ENCODE measurements around the gene PNMA6E. TPM values are rescaled to one million over a fixed set of nuclear protein-coding genes. Genes with fewer than 3 reads are reported as not detected.

PNMA6E gene
- total and polyA plus RNA-seq, 2 experiments from 2014 or later, result not detected

DNA sequence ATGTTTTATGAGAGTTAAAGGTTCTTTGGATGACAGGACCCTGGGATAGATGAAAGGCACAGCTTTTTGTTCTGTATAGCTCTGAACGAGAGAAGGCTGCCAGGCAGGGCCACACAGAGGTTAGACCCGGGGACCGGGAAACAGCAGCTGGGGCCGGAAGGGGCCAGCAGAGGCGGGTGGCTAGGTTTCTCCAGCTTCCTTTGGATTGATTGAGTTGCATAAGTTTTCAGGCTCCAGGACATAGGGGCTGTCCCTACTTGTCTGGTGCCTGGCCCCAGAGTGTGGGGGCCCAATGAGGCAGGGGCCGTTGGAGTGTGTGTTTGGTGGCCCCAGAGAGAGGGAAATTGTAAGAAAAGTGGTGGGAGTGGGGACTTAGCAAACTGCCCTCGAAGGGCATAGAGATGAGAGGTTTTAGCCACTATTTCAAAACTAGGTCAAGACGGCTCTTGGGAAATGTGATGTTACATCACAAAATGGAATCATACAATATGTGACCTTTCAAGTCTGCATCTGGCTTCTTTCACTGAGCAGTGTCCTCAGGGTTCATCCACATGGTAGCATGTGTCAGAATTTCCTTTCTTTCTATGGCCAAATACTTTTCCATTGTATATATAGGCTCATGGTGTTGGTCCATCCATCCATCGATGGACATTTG lies 13.8 kb upstream of the PNMA6E start:
- Histone ChIP-seq H3K27ac (ENCODE audit: low read depth) (no peak overlapping the region), H3F3A (replicated peaks; ENCODE audit: low read depth) (no peaks in the 10 kb centered on the region), H3K27me3 (ENCODE audit: insufficient read depth) (peaks cover 19% of the 10 kb centered on the region; the same call in 1 of the 2 replicates), H3K4me2 (no peak overlapping the region), H3K9me2 (ENCODE audit: insufficient read depth) (no peaks in the 10 kb centered on the region), H3K36me3 (ENCODE audit: insufficient read depth) (no peaks in the 10 kb centered on the region), H3K79me2 (replicated peaks; ENCODE audit: insufficient read depth) (no peaks in the 10 kb centered on the region), H3K4me3 (no peak overlapping the region), H2AFZ (no peak overlapping the region), H3K4me1 (ENCODE audit: insufficient read depth) (no peaks in the 10 kb centered on the region), H4K20me1 (replicated peaks; ENCODE audit: insufficient read depth) (no peaks in the 10 kb centered on the region)
- DNase-seq (ENCODE audit: low spot score) (no peak), ATAC-seq (no peak)
- TF ChIP-seq ZNF331 (CRISPR knock-in tag; IDR thresholded peaks at IDR 0.05; ENCODE audit: low read depth) (no peak), CTCF (conservative IDR thresholded peaks at IDR 0.05; ENCODE audit: low read depth in 2 of 2) (no peak), CREB1 (CRISPR knock-in tag; IDR thresholded peaks at IDR 0.05; ENCODE audit: low read depth) (no peak), POLR2AphosphoS5 (IDR thresholded peaks at IDR 0.05; ENCODE audit: low read depth) (no peak), NANOG (IDR thresholded peaks at IDR 0.05; ENCODE audit: borderline replicate concordance) (no peak), STAT1 (IDR thresholded peaks at IDR 0.05; ENCODE audit: unreplicated experiment) (no peak)
- TF ChIP-seq, protein P1, sequence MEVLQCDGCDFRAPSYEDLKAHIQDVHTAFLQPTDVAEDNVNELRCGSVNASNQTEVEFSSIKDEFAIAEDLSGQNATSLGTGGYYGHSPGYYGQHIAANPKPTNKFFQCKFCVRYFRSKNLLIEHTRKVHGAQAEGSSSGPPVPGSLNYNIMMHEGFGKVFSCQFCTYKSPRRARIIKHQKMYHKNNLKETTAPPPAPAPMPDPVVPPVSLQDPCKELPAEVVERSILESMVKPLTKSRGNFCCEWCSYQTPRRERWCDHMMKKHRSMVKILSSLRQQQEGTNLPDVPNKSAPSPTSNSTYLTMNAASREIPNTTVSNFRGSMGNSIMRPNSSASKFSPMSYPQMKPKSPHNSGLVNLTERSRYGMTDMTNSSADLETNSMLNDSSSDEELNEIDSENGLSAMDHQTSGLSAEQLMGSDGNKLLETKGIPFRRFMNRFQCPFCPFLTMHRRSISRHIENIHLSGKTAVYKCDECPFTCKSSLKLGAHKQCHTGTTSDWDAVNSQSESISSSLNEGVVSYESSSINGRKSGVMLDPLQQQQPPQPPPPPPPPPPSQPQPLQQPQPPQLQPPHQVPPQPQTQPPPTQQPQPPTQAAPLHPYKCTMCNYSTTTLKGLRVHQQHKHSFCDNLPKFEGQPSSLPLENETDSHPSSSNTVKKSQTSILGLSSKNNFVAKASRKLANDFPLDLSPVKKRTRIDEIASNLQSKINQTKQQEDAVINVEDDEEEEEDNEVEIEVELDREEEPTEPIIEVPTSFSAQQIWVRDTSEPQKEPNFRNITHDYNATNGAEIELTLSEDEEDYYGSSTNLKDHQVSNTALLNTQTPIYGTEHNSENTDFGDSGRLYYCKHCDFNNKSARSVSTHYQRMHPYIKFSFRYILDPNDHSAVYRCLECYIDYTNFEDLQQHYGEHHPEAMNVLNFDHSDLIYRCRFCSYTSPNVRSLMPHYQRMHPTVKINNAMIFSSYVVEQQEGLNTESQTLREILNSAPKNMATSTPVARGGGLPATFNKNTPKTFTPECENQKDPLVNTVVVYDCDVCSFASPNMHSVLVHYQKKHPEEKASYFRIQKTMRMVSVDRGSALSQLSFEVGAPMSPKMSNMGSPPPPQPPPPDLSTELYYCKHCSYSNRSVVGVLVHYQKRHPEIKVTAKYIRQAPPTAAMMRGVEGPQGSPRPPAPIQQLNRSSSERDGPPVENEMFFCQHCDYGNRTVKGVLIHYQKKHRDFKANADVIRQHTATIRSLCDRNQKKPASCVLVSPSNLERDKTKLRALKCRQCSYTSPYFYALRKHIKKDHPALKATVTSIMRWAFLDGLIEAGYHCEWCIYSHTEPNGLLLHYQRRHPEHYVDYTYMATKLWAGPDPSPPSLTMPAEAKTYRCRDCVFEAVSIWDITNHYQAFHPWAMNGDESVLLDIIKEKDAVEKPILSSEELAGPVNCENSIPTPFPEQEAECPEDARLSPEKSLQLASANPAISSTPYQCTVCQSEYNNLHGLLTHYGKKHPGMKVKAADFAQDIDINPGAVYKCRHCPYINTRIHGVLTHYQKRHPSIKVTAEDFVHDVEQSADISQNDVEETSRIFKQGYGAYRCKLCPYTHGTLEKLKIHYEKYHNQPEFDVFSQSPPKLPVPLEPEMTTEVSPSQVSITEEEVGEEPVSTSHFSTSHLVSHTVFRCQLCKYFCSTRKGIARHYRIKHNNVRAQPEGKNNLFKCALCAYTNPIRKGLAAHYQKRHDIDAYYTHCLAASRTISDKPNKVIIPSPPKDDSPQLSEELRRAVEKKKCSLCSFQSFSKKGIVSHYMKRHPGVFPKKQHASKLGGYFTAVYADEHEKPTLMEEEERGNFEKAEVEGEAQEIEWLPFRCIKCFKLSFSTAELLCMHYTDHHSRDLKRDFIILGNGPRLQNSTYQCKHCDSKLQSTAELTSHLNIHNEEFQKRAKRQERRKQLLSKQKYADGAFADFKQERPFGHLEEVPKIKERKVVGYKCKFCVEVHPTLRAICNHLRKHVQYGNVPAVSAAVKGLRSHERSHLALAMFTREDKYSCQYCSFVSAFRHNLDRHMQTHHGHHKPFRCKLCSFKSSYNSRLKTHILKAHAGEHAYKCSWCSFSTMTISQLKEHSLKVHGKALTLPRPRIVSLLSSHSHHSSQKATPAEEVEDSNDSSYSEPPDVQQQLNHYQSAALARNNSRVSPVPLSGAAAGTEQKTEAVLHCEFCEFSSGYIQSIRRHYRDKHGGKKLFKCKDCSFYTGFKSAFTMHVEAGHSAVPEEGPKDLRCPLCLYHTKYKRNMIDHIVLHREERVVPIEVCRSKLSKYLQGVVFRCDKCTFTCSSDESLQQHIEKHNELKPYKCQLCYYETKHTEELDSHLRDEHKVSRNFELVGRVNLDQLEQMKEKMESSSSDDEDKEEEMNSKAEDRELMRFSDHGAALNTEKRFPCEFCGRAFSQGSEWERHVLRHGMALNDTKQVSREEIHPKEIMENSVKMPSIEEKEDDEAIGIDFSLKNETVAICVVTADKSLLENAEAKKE (CRISPR knock-in tag; IDR thresholded peaks at IDR 0.05), result no peak
- Mint-ChIP-seq H3K4me3 (no peak overlapping the region), H3K9me3 (no peaks in the 10 kb centered on the region), H3K4me1 (peaks cover 18% of the 10 kb centered on the region), H3K27ac (no peak overlapping the region), H3K36me3 (ENCODE audit: low read depth) (no peaks in the 10 kb centered on the region), H3K27me3 (ENCODE audit: insufficient read depth, low read depth, poor library complexity) (peaks cover 17% of the 10 kb centered on the region)
